ENCODE data around the gene ASTL. TPM values are rescaled to one million over a fixed set of nuclear protein-coding genes. Genes with fewer than 3 reads are reported as not detected.

Gene ASTL
- total and polyA plus RNA-seq, 2 experiments from 2014 or later, result not detected

DNA sequence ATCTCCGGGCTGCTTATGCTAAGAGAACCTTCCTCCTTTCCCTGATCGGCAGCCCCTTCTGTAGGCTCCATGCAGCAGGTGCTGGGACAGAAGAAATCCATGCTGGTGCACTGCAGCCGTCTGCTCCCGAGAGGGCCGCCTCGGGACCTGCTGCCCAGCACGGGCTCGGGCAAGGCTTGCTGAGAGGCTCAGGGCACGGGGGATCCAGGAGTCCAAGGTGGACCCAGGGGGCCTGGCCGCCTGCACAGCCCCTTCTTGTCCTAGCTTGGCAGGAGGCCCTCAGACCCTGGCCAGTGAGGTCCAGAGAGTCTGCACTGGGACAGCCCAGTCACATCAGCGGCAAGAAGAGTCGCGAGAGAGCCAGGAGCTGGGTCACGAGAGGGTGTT lies 20.2 kb upstream of the ASTL start:
- TF ChIP-seq CTCF (IDR thresholded peaks at IDR 0.05; ENCODE audit: low read depth, low read length), result no peak
- no peaks in the 10 kb centered on the region for H3K4me1 ChIP-seq (ENCODE audit: low read depth)
- no peak overlapping the region for H3K27ac ChIP-seq
- H3K9me3 ChIP-seq (ENCODE audit: low read depth), result no peaks in the 10 kb centered on the region
- H3K4me3 ChIP-seq, result no peak overlapping the region
- H3K36me3 ChIP-seq, result no peaks in the 10 kb centered on the region
- no peak for DNase-seq (ENCODE audit: low read depth in 1 of 2, low spot score in 1 of 2)
- peaks cover 11% of the 10 kb centered on the region for H3K27me3 ChIP-seq

- Histone ChIP-seq H3K36me3 (no peaks in the 10 kb centered on the region), H3K4me1 (ENCODE audit: low read depth) (no peaks in the 10 kb centered on the region), H3K27ac (no peak overlapping the region), H3K9me3 (ENCODE audit: low read depth) (no peaks in the 10 kb centered on the region), H3K27me3 (peaks cover 11% of the 10 kb centered on the region), H3K4me3 (no peak overlapping the region)
- TF ChIP-seq CTCF (IDR thresholded peaks at IDR 0.05; ENCODE audit: low read depth, low read length), result no peak
- no peak for DNase-seq (ENCODE audit: low read depth in 1 of 2, low spot score in 1 of 2)
These were observed 19.6 kb upstream of the ASTL start for GRCh38 chr2:96157649-96158553.

DNA sequence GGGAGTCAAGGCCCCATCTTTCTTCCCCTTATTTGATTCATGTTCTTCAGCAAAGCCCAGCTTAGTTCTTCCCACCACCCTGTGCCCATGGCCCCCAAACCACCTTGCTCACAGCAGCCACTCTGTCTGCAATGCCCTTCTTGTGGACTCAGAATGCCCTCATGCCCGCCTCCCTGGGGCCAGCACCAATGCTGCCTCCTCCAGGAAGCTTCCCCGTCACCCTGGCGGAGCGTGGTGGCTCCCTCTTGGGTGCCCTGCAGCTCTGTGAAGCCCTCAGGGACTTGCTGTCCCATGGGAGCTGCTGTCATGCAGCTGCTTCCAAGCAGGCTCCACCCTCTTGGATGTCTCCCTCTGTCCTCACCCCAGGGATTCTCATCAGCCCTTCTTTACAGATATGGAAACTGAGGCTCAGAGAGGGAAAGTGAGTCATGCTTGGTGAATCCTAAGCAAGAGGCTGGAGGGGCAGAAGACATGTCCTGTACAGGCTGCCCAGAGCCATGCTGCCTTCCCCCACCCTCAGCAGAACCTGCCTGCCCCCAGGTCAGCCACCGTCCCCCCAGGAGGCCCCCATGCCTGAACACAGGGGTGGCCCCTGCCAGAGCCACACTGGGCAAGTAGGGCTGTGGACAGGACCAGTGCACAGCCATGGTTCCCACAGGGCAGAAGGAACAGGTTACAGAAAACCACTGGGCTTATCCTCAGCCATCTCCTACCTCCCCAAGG lies 18.8 kb upstream of the ASTL start:
- Histone ChIP-seq H3K27me3 (peaks cover 11% of the 10 kb centered on the region), H3K4me3 (no peak overlapping the region), H3K4me1 (ENCODE audit: low read depth) (no peaks in the 10 kb centered on the region), H3K36me3 (no peaks in the 10 kb centered on the region), H3K9me3 (ENCODE audit: low read depth) (no peaks in the 10 kb centered on the region), H3K27ac (no peak overlapping the region)
- DNase-seq (ENCODE audit: low read depth in 1 of 2, low spot score in 1 of 2), result no peak
- no peak for TF ChIP-seq CTCF (IDR thresholded peaks at IDR 0.05; ENCODE audit: low read depth, low read length)

DNA sequence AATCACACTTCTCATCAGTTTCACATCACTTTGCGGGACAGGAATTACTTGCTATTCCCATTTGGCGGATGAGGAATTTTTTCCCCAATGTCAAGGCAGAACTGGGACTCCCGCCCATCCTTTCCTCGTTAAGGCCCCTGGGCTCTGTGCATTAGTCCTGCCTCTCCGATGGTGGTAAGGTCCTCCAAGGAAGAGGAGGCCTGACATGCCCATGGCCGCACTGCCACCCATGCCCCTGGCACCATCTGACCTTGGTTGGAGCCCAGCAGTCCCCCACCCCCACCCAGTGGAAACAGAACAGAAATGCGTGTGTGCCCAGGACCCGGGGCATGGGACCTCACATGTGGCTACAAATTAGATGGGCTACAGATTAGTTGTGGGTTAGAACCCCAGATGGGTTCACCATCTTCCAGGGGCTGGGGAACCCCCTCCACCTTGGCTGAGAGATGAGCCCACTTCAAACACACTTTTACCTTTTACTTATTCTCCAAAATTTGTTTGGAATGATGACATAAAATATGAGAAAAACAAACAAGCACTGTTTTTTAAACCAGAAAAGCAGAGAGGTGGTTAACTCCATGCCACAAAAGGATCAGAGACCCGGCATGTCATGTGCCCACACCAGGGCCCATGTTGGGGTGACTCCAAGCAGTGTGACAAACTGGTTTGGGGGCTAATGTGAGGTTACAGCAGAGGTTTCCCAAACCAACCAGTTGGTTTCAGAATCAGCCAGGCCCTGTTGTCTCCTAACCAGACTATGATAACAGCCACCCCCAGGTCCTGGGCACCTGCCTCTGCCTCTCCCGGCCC lies 17.9 kb upstream of the ASTL start:
- no peaks in the 10 kb centered on the region for H3K36me3 ChIP-seq
- H3K27me3 ChIP-seq, result peaks cover 11% of the 10 kb centered on the region
- no peaks in the 10 kb centered on the region for H3K4me1 ChIP-seq (ENCODE audit: low read depth)
- no peak for DNase-seq (ENCODE audit: low read depth in 1 of 2, low spot score in 1 of 2)
- no peaks in the 10 kb centered on the region for H3K9me3 ChIP-seq (ENCODE audit: low read depth)
- no peak for TF ChIP-seq CTCF (IDR thresholded peaks at IDR 0.05; ENCODE audit: low read depth, low read length)
- H3K27ac ChIP-seq, result no peak overlapping the region
- H3K4me3 ChIP-seq, result no peak overlapping the region
